HEK293 (cell line): ENCODE data around the gene SIDT1.
A peak's percentile ranks its signal among the peaks of the same experiment; 100 is the strongest.

ENCODE experiments used
- CTCF ChIA-PET: fragments of 350-600 bp; formaldehyde crosslinking; extraction: SDS; loops from one replicate; lab custom pipeline; 2021; ENCODE audit warnings: antibody characterized with exemption; lab: Yijun Ruan, JAX
- POLR2A ChIA-PET: fragments of 300-600 bp; formaldehyde crosslinking; extraction: SDS; loops from one replicate; lab custom pipeline; 2020; ENCODE audit warnings: antibody characterized with exemption, inconsistent platforms; lab: Yijun Ruan, JAX
- H3K27ac ChIP-seq: fragments of 200-500 bp; sonication (Bioruptor generic); 2 replicates; pipeline ENCODE4 v1.5.1; 2014; ENCODE audit warnings: low read depth, low read length, control low read depth, inconsistent platforms; ENCODE audit errors: extremely low read depth
- H3K36me3 ChIP-seq, 2 experiments: fragments of 200-500 bp in 1 of 2; sonication (Bioruptor generic) in 1 of 2; 1 replicate in 1 of 2; 2 replicates in 1 of 2; pipeline ENCODE4 v1.5.1; 2014 to 2017; ENCODE audit warnings: inconsistent platforms in 2 of 2, low read length in 2 of 2; ENCODE audit not compliant: control insufficient read depth in 2 of 2, insufficient read depth in 1 of 2
- H3K4me1 ChIP-seq: fragments of 200-500 bp; sonication (Bioruptor generic); 2 replicates; pipeline ENCODE4 v1.5.1; 2014; ENCODE audit warnings: mild to moderate bottlenecking, low read length, inconsistent platforms; ENCODE audit not compliant: control insufficient read depth, insufficient read depth
- H3K4me3 ChIP-seq: 2 replicates; pipeline ENCODE4 v1.5.1; 2011; ENCODE audit warnings: low read depth, mild to moderate bottlenecking, control low read depth, low read length, moderate library complexity
- H3K9me3 ChIP-seq: fragments of 200-500 bp; sonication (Bioruptor generic); 2 replicates; pipeline ENCODE4 v1.5.1; 2014; ENCODE audit warnings: low read depth, low read length, inconsistent platforms; ENCODE audit not compliant: control insufficient read depth, insufficient read depth
- CTCF ChIP-seq: fragments of 450-650 bp; formaldehyde crosslinking; IDR thresholded peaks from 2 replicates; pipeline ENCODE4 v1.5.1; 2016; ENCODE audit warnings: missing biosample characterization, missing genetic modification characterization
- RBAK ChIP-seq: fragments of 450-650 bp; formaldehyde crosslinking; IDR thresholded peaks from 2 replicates; pipeline ENCODE4 v1.5.1; 2016; ENCODE audit warnings: missing biosample characterization, missing genetic modification characterization
- SP2 ChIP-seq: fragments of 450-650 bp; formaldehyde crosslinking; IDR thresholded peaks from 2 replicates; pipeline ENCODE4 v1.5.1; 2016; ENCODE audit warnings: missing biosample characterization, missing genetic modification characterization
- ZBTB11 ChIP-seq: fragments of 450-650 bp; formaldehyde crosslinking; conservative IDR thresholded peaks from 2 replicates; pipeline ENCODE4 v1.5.1; 2016; ENCODE audit warnings: low read depth, missing biosample characterization, missing genetic modification characterization
- ZIC2 ChIP-seq: fragments of 450-650 bp; formaldehyde crosslinking; IDR thresholded peaks from 2 replicates; pipeline ENCODE4 v1.5.1; 2016; ENCODE audit warnings: missing biosample characterization, missing genetic modification characterization
- ZNF114 ChIP-seq: fragments of 450-650 bp; formaldehyde crosslinking; IDR thresholded peaks from 2 replicates; pipeline ENCODE4 v1.5.0; 2017; ENCODE audit warnings: missing biosample characterization, missing genetic modification characterization
- ZNF266 ChIP-seq: fragments of 450-650 bp; formaldehyde crosslinking; IDR thresholded peaks from 2 replicates; pipeline ENCODE4 v1.5.1; 2016; ENCODE audit warnings: missing biosample characterization, missing genetic modification characterization, low read depth
- ZNF341 ChIP-seq: fragments of 450-650 bp; formaldehyde crosslinking; IDR thresholded peaks from 2 replicates; pipeline ENCODE4; 2016; ENCODE audit warnings: low read depth, missing biosample characterization, missing genetic modification characterization
- ZNF416 ChIP-seq: fragments of 450-650 bp; formaldehyde crosslinking; IDR thresholded peaks from 2 replicates; pipeline ENCODE4 v1.5.1; 2016; ENCODE audit warnings: missing biosample characterization, missing genetic modification characterization
- ZNF558 ChIP-seq: fragments of 450-650 bp; formaldehyde crosslinking; IDR thresholded peaks from 2 replicates; pipeline ENCODE4 v1.5.1; 2016; ENCODE audit warnings: missing biosample characterization, missing genetic modification characterization
- ZNF580 ChIP-seq: fragments of 450-650 bp; formaldehyde crosslinking; IDR thresholded peaks from 2 replicates; pipeline ENCODE4 v1.5.1; 2016; ENCODE audit warnings: missing biosample characterization, missing genetic modification characterization
- ZNF621 ChIP-seq: fragments of 450-650 bp; formaldehyde crosslinking; IDR thresholded peaks from 2 replicates; pipeline ENCODE4 v1.5.1; 2017; ENCODE audit warnings: missing biosample characterization, missing genetic modification characterization
- ZNF843 ChIP-seq: fragments of 450-650 bp; formaldehyde crosslinking; IDR thresholded peaks from 2 replicates; pipeline ENCODE4 v1.5.1; 2016; ENCODE audit warnings: missing biosample characterization, missing genetic modification characterization

The SIDT1 gene

GRCh38 chr3:113663761-113664160 is 131.4 kb downstream of the SIDT1 start:
- CTCF ChIA-PET = no interaction called here
- H3K36me3 ChIP-seq = peaks cover 0 to 20% of the 10 kb centered on the region in 2 experiments; a peak in 2 of 3 replicates

GRCh38 chr3:113664523-113665094 is 132.3 kb downstream of the SIDT1 start:
- TF ChIP-seq ZNF580 (tag by site-specific recombination) = no peak
- TF ChIP-seq, all 188 proteins: peak for 0
- H3K27ac ChIP-seq = no peak overlapping the region
- ChIA-PET CTCF (no interaction called here), POLR2A (no interaction called here)
- no peaks in the 10 kb centered on the region for H3K9me3 ChIP-seq
- H3K36me3 ChIP-seq = peaks cover 0 to 15% of the 10 kb centered on the region in 2 experiments; a peak in 2 of 3 replicates
- no peaks in the 10 kb centered on the region for H3K4me1 ChIP-seq
- H3K4me3 ChIP-seq = no peak overlapping the region

More at GRCh38 chr3:113663761-113664160, 131.4 kb downstream of the SIDT1 start:
- no peak for TF ChIP-seq SP2 (tag by site-specific recombination)
- no peak for TF ChIP-seq ZNF621 (tag by site-specific recombination)
- TF ChIP-seq ZNF558 (tag by site-specific recombination) = no peak
- TF ChIP-seq CTCF = no peak
- TF ChIP-seq ZNF580 (tag by site-specific recombination) = no peak
- TF ChIP-seq ZNF341 (tag by site-specific recombination) = no peak
- no peak for TF ChIP-seq ZNF266 (tag by site-specific recombination)
- TF ChIP-seq ZBTB11 = no peak
- no peak for TF ChIP-seq ZNF416 (tag by site-specific recombination)
- no peak for TF ChIP-seq RBAK (tag by site-specific recombination)
- TF ChIP-seq ZNF843 (tag by site-specific recombination) = no peak
- no peak overlapping the region for H3K27ac ChIP-seq
- H3K9me3 ChIP-seq = no peaks in the 10 kb centered on the region
- H3K4me1 ChIP-seq = no peaks in the 10 kb centered on the region
- POLR2A ChIA-PET = no interaction called here
- no peak overlapping the region for H3K4me3 ChIP-seq

- TF ChIP-seq ZNF114 (tag by site-specific recombination) = no peak
- TF ChIP-seq ZIC2 = 0 out of 2 replicates have a peak, but pooled peaks have one; percentile 7
- no peak overlapping the region for H3K4me3 ChIP-seq
Observed at GRCh38 chr3:113668015-113668414, 135.7 kb downstream of the SIDT1 start.

More at GRCh38 chr3:113668015-113668414, 135.7 kb downstream of the SIDT1 start:
- no peaks in the 10 kb centered on the region; a peak in 1 of 3 replicates for H3K36me3 ChIP-seq
- no peaks in the 10 kb centered on the region for H3K4me1 ChIP-seq
- H3K9me3 ChIP-seq = no peaks in the 10 kb centered on the region
- ChIA-PET CTCF (no interaction called here), POLR2A (no interaction called here)
- no peak overlapping the region for H3K27ac ChIP-seq
